ENCODE results near the gene PLEKHG4. TPM values are rescaled to one million over a fixed set of nuclear protein-coding genes. Genes with fewer than 3 reads are reported as not detected.
A peak's percentile ranks its signal among the peaks of the same experiment; 100 is the strongest.

The PLEKHG4 gene
- total and polyA plus RNA-seq, 3 donors from 2014 or later, result 86.5 to 137 (median 102) TPM

- no peak for TF ChIP-seq CTCF (IDR thresholded peaks at IDR 0.05)
- TF ChIP-seq POLR2A (IDR thresholded peaks at IDR 0.05), result no peak
- DNase-seq, result no peak
- H3K4me1 ChIP-seq, result peaks cover 27% of the 10 kb centered on the region
- intact Hi-C loops (cut with DNase I; ENCODE audit: low total_unique reads), result no loop called here
- no peaks in the 10 kb centered on the region for H3K9me3 ChIP-seq
- H3K4me3 ChIP-seq, result peak overlapping the region; percentile 54 to 59
- no peaks in the 10 kb centered on the region for H3K27me3 ChIP-seq
- H3K27ac ChIP-seq, result peak overlapping the region in 1 of 2 donors; percentile 59
- WGBS, 2 donors, result 3% methylated on average over 5 to 7 of the region's 7 CpGs
- no peaks in the 10 kb centered on the region for H3K36me3 ChIP-seq (ENCODE audit: low read depth, missing control alignments)
Measured at GRCh38 chr16:67248073-67248400, 31.3 kb upstream of the PLEKHG4 start.

GRCh38 chr16:67248401-67249177 lies 30.7 kb upstream of the PLEKHG4 start, which contains the start of gene SLC9A5:
Gene SLC9A5, plus strand, starts transcription at chr16:67248979. Its CDS starts 36 bp downstream, at chr16:67249015.
- Histone ChIP-seq H3K36me3 (ENCODE audit: low read depth, missing control alignments) (no peaks in the 10 kb centered on the region), H3K27me3 (no peaks in the 10 kb centered on the region), H3K27ac (peak within 1 kb of the TSS in 1 of 2 donors; percentile 59), H3K9me3 (no peaks in the 10 kb centered on the region), H3K4me3 (peak within 1 kb of the TSS; percentile 74 to 76), H3K4me1 (peaks cover 27% of the 10 kb centered on the region)
- TF ChIP-seq POLR2A (IDR thresholded peaks at IDR 0.05), result no peak
- TF ChIP-seq CTCF (IDR thresholded peaks at IDR 0.05), result peak in 1 of 3 experiments; percentile 17
- intact Hi-C loops (cut with DNase I; ENCODE audit: low total_unique reads), result no loop called here
- WGBS, 2 donors, result 0% methylated on average over 5 to 75 of the region's 75 CpGs
- no peak for DNase-seq

GRCh38 chr16:67249178-67250044 lies 29.9 kb upstream of the PLEKHG4 start:
- no peak for TF ChIP-seq POLR2A (IDR thresholded peaks at IDR 0.05)
- TF ChIP-seq CTCF (IDR thresholded peaks at IDR 0.05), result no peak
- WGBS, 2 donors, result 19 to 29% methylated on average over 12 to 17 of the region's 22 CpGs
- H3K27ac ChIP-seq, result no peak overlapping the region
- intact Hi-C loops (cut with DNase I; ENCODE audit: low total_unique reads), result no loop called here
- H3K27me3 ChIP-seq, result no peaks in the 10 kb centered on the region
- H3K4me3 ChIP-seq, result peak overlapping the region; percentile 54 to 59
- no peaks in the 10 kb centered on the region for H3K9me3 ChIP-seq
- H3K36me3 ChIP-seq (ENCODE audit: low read depth, missing control alignments), result no peaks in the 10 kb centered on the region
- no peak for DNase-seq
- peaks cover 19% of the 10 kb centered on the region for H3K4me1 ChIP-seq

GRCh38 chr16:67250045-67250327 lies 29.3 kb upstream of the PLEKHG4 start:
- no peaks in the 10 kb centered on the region for H3K9me3 ChIP-seq
- WGBS, 2 donors, result 67 to 71% methylated on average over 4 of the region's 4 CpGs
- H3K27me3 ChIP-seq, result no peaks in the 10 kb centered on the region
- TF ChIP-seq CTCF (IDR thresholded peaks at IDR 0.05), result no peak
- TF ChIP-seq POLR2A (IDR thresholded peaks at IDR 0.05), result no peak
- no peaks in the 10 kb centered on the region for H3K36me3 ChIP-seq (ENCODE audit: low read depth, missing control alignments)
- H3K4me1 ChIP-seq, result peaks cover 13% of the 10 kb centered on the region
- intact Hi-C loops (cut with DNase I; ENCODE audit: low total_unique reads), result no loop called here
- DNase-seq, result no peak
- no peak overlapping the region for H3K27ac ChIP-seq
- no peak overlapping the region for H3K4me3 ChIP-seq

Data from testis (tissue), 3 donors.